Vagina (tissue), 2 donors: ENCODE measurements around the gene KDM4B.

ENCODE experiments used
- CTCF ChIP-seq, 3 experiments: fragments of 450-650 bp in 2 of 3; fragments of 200-600 bp in 1 of 3; sonication (generic) in 1 of 3; IDR thresholded peaks; one replicate each; pipeline ENCODE4 v1.5.1; 2017 to 2019; ENCODE audit warnings: antibody characterized with exemption in 3 of 3, mild to moderate bottlenecking in 2 of 3, moderate library complexity in 2 of 3
- POLR2A ChIP-seq, 2 donors: fragments of 450-650 bp; IDR thresholded peaks; one replicate each; pipeline ENCODE4 v1.6.1; 2017; ENCODE audit warnings: antibody characterized with exemption in 2 of 2, mild to moderate bottlenecking in 2 of 2, moderate library complexity in 2 of 2

GRCh38 chr19:5196832-5197231 is 227.9 kb downstream of the KDM4B start:
- no peak for TF ChIP-seq CTCF (IDR thresholded peaks at IDR 0.05)
- no peak for TF ChIP-seq POLR2A (IDR thresholded peaks at IDR 0.05)
